ENCODE measurements around the gene SH3PXD2A.

The SH3PXD2A gene

DNA sequence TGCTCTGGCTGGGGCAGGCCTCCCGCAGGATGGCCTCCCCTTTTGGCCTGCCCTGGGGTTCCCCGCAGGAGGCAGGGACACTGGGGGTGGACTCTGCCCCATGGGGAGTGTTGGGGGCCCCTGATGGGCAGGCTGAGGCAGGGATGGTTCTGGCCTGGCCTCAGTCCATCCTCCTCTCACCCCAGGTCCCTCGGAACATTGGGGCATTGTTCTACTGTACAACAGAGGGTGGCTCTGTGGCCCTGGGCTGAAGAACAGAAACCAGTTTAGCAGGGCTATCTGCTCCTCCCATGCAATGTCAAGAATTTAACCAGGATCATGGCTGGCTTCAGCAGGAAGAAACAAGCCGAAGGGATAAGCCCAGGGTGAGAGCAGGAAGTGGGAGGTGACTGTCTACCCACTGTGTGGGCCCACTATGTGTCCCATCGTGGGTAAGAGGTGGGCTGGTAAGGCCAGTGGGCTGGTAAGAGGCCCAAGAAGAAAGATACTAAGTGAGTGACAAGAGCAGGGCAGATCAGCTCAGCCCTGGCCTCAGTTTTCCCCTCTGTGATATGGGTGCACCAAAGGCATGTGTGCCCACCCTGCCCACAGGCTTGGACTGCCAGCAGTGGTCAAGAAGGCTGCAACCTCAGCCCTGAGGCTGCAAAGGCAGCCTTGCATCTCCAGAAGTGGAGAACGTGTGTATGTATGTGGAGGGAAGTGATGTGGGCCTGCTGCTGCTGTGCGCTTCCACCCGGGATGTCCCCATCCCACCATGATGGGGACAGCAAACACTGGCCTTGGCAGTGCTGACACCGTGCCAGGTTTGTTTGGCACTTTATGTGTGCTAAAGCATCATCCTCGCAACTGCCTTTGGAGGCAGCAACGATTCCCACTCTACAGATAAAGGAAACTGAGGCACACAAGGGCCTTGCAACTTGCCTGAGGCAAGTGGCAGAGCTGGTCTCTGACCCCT, 138.9 kb downstream of the SH3PXD2A start:
- Histone ChIP-seq H3K4me1 (ENCODE audit: control insufficient read depth in 2 of 2, insufficient read depth in 2 of 2, low read length in 2 of 2) (peaks cover 0 to 14% of the 10 kb centered on the region in 2 donors), H3K9ac (ENCODE audit: low read depth in 1 of 2, low read length in 2 of 2) (no peak overlapping the region)

DNA sequence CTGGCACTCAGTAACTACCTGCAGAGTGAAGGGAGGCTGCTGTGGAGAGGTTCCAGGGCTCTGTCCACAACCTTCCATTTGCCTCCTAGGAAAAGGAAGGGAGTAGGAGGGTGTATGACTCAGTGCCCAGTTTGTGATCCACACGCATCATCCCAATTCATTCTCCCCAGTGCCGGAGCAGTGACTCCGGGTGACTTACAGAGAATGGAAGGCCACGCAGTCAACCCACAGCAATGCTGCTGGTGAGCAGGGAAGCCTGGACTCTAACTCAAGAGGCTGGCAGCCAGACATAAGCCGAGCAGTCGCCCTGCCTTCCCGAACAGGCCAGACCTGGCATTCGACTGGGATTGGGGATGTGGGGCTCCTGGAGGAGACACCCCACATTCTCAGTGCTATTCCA, 139.9 kb downstream of the SH3PXD2A start:
- H3K9me3 ChIP-seq (ENCODE audit: control insufficient read depth in 2 of 2, low read length in 2 of 2): no peaks in the 10 kb centered on the region
- H3K4me1 ChIP-seq (ENCODE audit: control insufficient read depth in 2 of 2, insufficient read depth in 2 of 2, low read length in 2 of 2): peaks cover 0 to 14% of the 10 kb centered on the region in 2 donors
- no peak overlapping the region for H3K9ac ChIP-seq (ENCODE audit: low read depth in 1 of 2, low read length in 2 of 2)
- peaks cover under 1 to 7% of the 10 kb centered on the region in 2 donors for H3K36me3 ChIP-seq (ENCODE audit: control insufficient read depth in 2 of 2, insufficient read depth in 2 of 2, low read length in 2 of 2)
- H3K4me3 ChIP-seq (ENCODE audit: low read length in 2 of 2): no peak overlapping the region
- H3K27ac ChIP-seq (ENCODE audit: low read depth in 2 of 2, low read length in 2 of 2): no peak overlapping the region
- no peaks in the 10 kb centered on the region for H3K27me3 ChIP-seq (ENCODE audit: control insufficient read depth in 2 of 2, insufficient read depth in 2 of 2, low read length in 2 of 2)

More for the DNA sequence above, 138.9 kb downstream of the SH3PXD2A start:
- no peak overlapping the region for H3K4me3 ChIP-seq (ENCODE audit: low read length in 2 of 2)
- H3K9me3 ChIP-seq (ENCODE audit: control insufficient read depth in 2 of 2, low read length in 2 of 2): no peaks in the 10 kb centered on the region
- H3K36me3 ChIP-seq (ENCODE audit: control insufficient read depth in 2 of 2, insufficient read depth in 2 of 2, low read length in 2 of 2): peaks cover 7 to 17% of the 10 kb centered on the region in 2 donors
- no peaks in the 10 kb centered on the region for H3K27me3 ChIP-seq (ENCODE audit: control insufficient read depth in 2 of 2, insufficient read depth in 2 of 2, low read length in 2 of 2)
- peak overlapping the region; percentile 23 to 52 for H3K27ac ChIP-seq (ENCODE audit: low read depth in 2 of 2, low read length in 2 of 2)

DNA sequence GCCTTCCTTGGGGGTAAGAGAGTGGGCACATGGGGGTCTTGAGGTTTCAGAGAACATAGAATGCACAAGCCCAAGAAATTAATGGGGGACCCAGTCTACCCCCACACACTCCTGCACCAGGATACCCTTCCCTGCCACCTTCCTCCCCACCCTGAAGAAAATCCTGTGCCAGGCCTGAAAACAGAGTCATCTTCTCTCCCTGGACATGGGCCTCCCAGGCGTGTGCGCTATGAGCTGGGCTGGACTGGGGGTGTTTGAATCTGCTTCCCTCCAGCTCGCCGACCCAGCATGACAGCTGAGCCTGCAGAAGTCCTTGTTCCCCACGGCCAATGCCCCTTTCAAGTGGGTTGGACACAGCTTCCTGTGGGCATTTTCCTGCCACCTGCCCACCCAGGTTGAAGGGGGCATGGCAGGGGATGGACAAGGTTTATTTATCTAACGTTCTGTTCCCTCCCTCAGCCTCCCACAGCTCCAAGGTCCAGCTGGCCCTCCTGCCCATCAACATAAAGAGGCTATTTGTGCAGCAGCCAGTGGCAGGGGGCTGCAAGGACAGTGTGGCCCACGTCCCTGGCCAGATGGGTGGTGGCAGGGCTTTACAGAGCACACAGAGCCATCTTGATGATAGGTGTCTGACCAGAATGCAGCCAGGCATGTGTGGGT, 141.0 kb downstream of the SH3PXD2A start:
- Histone ChIP-seq H3K9ac (ENCODE audit: low read depth in 1 of 2, low read length in 2 of 2) (no peak overlapping the region), H3K9me3 (ENCODE audit: control insufficient read depth in 2 of 2, low read length in 2 of 2) (no peaks in the 10 kb centered on the region), H3K27me3 (ENCODE audit: control insufficient read depth in 2 of 2, insufficient read depth in 2 of 2, low read length in 2 of 2) (no peaks in the 10 kb centered on the region), H3K27ac (ENCODE audit: low read depth in 2 of 2, low read length in 2 of 2) (no peak overlapping the region), H3K36me3 (ENCODE audit: control insufficient read depth in 2 of 2, insufficient read depth in 2 of 2, low read length in 2 of 2) (peaks cover 0 to 3% of the 10 kb centered on the region in 2 donors), H3K4me3 (ENCODE audit: low read length in 2 of 2) (no peak overlapping the region), H3K4me1 (ENCODE audit: control insufficient read depth in 2 of 2, insufficient read depth in 2 of 2, low read length in 2 of 2) (peaks cover 0 to 14% of the 10 kb centered on the region in 2 donors)

DNA sequence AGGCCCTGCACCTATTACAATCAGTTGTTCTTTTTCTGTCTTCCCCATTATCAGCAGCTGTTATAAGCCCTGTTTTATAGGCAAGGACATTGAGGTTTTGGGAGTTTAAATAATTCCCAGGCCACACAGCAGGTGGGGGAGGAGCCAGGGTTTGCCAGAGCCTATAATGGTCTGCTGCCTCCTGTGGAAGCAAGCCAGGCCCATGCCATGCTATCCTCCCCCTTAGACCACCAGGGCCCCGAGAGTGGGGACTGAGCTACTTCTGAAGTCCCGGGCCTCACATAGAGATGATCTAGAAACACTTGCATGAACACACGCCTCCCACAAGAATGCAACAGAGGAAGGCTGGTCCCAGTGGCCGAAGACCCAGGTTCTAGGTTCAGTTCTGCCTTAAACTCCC, 141.7 kb downstream of the SH3PXD2A start:
- H3K27ac ChIP-seq (ENCODE audit: low read depth in 2 of 2, low read length in 2 of 2): no peak overlapping the region
- H3K9ac ChIP-seq (ENCODE audit: low read depth in 1 of 2, low read length in 2 of 2): no peak overlapping the region
- no peak overlapping the region for H3K4me3 ChIP-seq (ENCODE audit: low read length in 2 of 2)
- no peaks in the 10 kb centered on the region for H3K27me3 ChIP-seq (ENCODE audit: control insufficient read depth in 2 of 2, insufficient read depth in 2 of 2, low read length in 2 of 2)
- peaks cover 0 to 3% of the 10 kb centered on the region in 2 donors for H3K36me3 ChIP-seq (ENCODE audit: control insufficient read depth in 2 of 2, insufficient read depth in 2 of 2, low read length in 2 of 2)
- H3K4me1 ChIP-seq (ENCODE audit: control insufficient read depth in 2 of 2, insufficient read depth in 2 of 2, low read length in 2 of 2): peaks cover 0 to 14% of the 10 kb centered on the region in 2 donors
- H3K9me3 ChIP-seq (ENCODE audit: control insufficient read depth in 2 of 2, low read length in 2 of 2): no peaks in the 10 kb centered on the region

DNA sequence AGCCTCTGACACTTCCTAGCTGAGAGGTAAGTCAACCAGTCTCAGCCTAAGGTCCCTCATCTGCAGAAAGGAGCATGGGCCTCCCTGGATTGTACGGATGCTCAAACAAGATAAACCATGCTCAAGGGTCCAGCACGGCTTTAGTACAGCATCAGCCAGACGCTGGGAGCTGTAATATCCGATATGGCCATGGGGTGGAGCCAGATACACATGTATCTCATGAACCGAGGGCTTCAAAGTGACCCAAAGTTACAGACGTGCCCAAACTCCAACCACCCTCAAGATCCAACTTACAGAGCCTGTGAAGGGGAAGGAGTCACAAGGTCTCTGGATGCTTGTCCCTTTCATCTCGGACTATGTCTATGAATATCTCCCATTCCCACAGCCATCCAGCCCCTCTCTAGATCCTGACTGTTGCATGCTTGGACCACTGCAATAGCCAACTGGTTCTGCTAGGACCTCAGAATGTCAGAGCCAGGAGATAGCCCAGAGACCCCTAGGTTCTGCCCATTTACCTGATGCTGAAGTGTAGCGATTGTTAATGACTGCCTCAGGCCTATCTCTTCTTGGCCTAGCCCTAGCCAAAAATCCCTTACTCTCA, 142.4 kb downstream of the SH3PXD2A start:
- no peaks in the 10 kb centered on the region for H3K27me3 ChIP-seq (ENCODE audit: control insufficient read depth in 2 of 2, insufficient read depth in 2 of 2, low read length in 2 of 2)
- H3K9me3 ChIP-seq (ENCODE audit: control insufficient read depth in 2 of 2, low read length in 2 of 2): no peaks in the 10 kb centered on the region
- H3K27ac ChIP-seq (ENCODE audit: low read depth in 2 of 2, low read length in 2 of 2): no peak overlapping the region
- H3K36me3 ChIP-seq (ENCODE audit: control insufficient read depth in 2 of 2, insufficient read depth in 2 of 2, low read length in 2 of 2): peaks cover 3% of the 10 kb centered on the region in 2 donors
- H3K9ac ChIP-seq (ENCODE audit: low read depth in 1 of 2, low read length in 2 of 2): no peak overlapping the region
- no peak overlapping the region for H3K4me3 ChIP-seq (ENCODE audit: low read length in 2 of 2)
- H3K4me1 ChIP-seq (ENCODE audit: control insufficient read depth in 2 of 2, insufficient read depth in 2 of 2, low read length in 2 of 2): peaks cover 0 to 14% of the 10 kb centered on the region in 2 donors

DNA sequence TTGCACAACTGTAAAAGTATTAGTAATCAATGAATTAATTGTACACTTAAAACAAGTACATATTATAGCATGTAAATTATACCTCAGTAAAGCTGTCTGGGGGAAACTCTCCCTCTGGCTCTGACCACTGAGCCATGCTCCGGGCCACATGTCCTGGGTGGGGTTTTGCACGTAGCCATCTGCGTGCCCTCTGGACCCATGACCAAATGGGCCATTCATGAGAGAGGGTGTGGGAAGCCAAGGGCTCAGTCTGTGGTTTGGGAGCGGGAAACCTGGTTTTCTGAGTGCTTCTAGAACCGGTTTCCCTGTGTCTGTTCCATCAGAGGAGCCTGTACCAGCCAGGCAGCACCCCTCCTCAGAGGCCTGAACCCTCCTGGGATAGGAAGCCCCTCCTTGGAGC, 143.2 kb downstream of the SH3PXD2A start:
- Histone ChIP-seq H3K36me3 (ENCODE audit: control insufficient read depth in 2 of 2, insufficient read depth in 2 of 2, low read length in 2 of 2) (peaks cover 3% of the 10 kb centered on the region in 2 donors), H3K27ac (ENCODE audit: low read depth in 2 of 2, low read length in 2 of 2) (no peak overlapping the region), H3K4me1 (ENCODE audit: control insufficient read depth in 2 of 2, insufficient read depth in 2 of 2, low read length in 2 of 2) (peaks cover 0 to 14% of the 10 kb centered on the region in 2 donors), H3K9me3 (ENCODE audit: control insufficient read depth in 2 of 2, low read length in 2 of 2) (no peaks in the 10 kb centered on the region), H3K9ac (ENCODE audit: low read depth in 1 of 2, low read length in 2 of 2) (no peak overlapping the region), H3K27me3 (ENCODE audit: control insufficient read depth in 2 of 2, insufficient read depth in 2 of 2, low read length in 2 of 2) (no peaks in the 10 kb centered on the region), H3K4me3 (ENCODE audit: low read length in 2 of 2) (no peak overlapping the region)

DNA sequence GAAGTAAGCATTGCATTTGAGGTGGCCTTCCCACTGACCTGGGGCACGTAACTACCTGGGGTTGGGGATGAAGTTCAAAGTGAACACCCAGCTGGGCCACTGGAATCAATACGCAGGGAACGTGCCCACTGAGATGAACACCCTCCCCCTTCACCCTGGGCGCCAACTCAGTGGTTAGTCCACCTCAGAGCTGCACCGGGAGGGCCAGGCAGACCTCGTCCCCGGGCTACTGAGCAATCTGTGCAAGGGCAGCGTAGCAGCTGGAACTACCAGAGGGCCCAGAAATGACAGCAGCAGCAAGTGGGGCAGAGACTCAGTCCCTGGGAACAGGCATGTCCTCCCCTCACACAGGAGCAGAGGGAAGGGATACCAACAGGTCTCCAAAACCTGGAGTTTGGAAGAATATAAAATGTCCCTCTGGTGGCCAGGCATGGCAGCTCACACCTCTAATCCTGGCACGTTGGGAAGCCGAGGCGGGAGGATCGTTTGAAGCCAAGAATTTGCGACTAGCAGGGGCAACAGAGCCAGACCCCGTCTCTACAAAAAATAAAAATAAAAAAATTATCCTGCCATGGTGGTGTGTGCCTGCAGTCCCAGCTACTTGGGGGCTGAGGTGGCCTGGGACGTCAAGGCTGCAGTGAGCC, 143.9 kb downstream of the SH3PXD2A start:
- peaks cover 0 to 4% of the 10 kb centered on the region in 2 donors for H3K36me3 ChIP-seq (ENCODE audit: control insufficient read depth in 2 of 2, insufficient read depth in 2 of 2, low read length in 2 of 2)
- peaks cover 0 to 9% of the 10 kb centered on the region in 2 donors for H3K4me1 ChIP-seq (ENCODE audit: control insufficient read depth in 2 of 2, insufficient read depth in 2 of 2, low read length in 2 of 2)
- H3K4me3 ChIP-seq (ENCODE audit: low read length in 2 of 2): no peak overlapping the region
- no peak overlapping the region for H3K9ac ChIP-seq (ENCODE audit: low read depth in 1 of 2, low read length in 2 of 2)
- no peak overlapping the region for H3K27ac ChIP-seq (ENCODE audit: low read depth in 2 of 2, low read length in 2 of 2)
- H3K9me3 ChIP-seq (ENCODE audit: control insufficient read depth in 2 of 2, low read length in 2 of 2): no peaks in the 10 kb centered on the region
- H3K27me3 ChIP-seq (ENCODE audit: control insufficient read depth in 2 of 2, insufficient read depth in 2 of 2, low read length in 2 of 2): no peaks in the 10 kb centered on the region

DNA sequence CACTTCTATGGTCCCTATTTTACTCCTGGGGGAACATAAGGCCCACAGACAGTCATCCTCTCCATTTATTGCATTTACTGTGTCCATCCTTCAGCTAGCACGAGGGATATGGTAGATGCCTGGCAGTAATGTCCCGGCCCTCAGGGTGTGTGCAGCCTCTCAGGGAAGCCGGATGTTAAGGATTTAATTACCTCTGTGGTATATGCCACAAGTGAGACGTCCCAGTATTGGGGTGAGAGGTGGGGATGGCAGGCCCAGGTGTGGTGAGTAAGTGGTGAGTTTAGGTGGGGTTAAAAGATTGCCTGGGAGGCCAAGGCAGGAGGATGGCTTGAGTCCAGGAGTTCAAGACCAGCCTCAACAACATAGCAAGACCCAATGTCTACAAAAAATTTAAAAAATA, 144.9 kb downstream of the SH3PXD2A start:
- Histone ChIP-seq H3K4me1 (ENCODE audit: control insufficient read depth in 2 of 2, insufficient read depth in 2 of 2, low read length in 2 of 2) (peaks cover 0 to 6% of the 10 kb centered on the region in 2 donors), H3K27me3 (ENCODE audit: control insufficient read depth in 2 of 2, insufficient read depth in 2 of 2, low read length in 2 of 2) (no peaks in the 10 kb centered on the region), H3K9ac (ENCODE audit: low read depth in 1 of 2, low read length in 2 of 2) (no peak overlapping the region), H3K36me3 (ENCODE audit: control insufficient read depth in 2 of 2, insufficient read depth in 2 of 2, low read length in 2 of 2) (peaks cover 0 to 10% of the 10 kb centered on the region in 2 donors), H3K4me3 (ENCODE audit: low read length in 2 of 2) (no peak overlapping the region), H3K27ac (ENCODE audit: low read depth in 2 of 2, low read length in 2 of 2) (no peak overlapping the region), H3K9me3 (ENCODE audit: control insufficient read depth in 2 of 2, low read length in 2 of 2) (no peaks in the 10 kb centered on the region)

DNA sequence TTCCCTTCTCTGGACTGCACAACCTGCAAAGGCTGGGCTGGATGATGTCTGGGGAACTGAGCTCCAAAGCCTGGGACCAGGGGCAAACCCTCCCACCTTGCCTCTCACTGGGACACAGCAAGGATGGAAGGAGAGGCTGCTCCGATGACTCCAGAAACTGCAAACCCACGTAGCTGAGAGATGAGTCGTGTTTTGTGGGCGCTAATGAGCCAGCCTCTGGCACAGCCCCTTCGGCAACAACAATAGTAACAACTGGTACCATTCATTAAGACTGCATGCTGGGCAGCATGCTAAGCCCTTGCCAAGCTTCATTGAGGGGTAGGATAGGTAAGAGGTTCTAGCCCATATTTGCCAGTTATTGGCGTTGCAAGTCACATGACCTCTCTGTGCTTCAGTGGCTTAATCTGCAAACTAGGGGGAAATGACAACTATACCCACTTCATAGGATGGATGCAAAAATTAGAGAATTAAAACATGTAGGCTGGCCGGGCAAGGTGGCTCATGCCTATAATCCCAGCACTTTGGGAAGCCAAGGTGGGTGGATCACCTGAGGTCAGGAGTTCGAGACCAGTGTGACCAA, 145.9 kb downstream of the SH3PXD2A start:
- Histone ChIP-seq H3K9ac (ENCODE audit: low read depth in 1 of 2, low read length in 2 of 2) (no peak overlapping the region), H3K9me3 (ENCODE audit: control insufficient read depth in 2 of 2, low read length in 2 of 2) (no peaks in the 10 kb centered on the region), H3K36me3 (ENCODE audit: control insufficient read depth in 2 of 2, insufficient read depth in 2 of 2, low read length in 2 of 2) (peaks cover 0 to 10% of the 10 kb centered on the region in 2 donors), H3K4me3 (ENCODE audit: low read length in 2 of 2) (no peak overlapping the region), H3K4me1 (ENCODE audit: control insufficient read depth in 2 of 2, insufficient read depth in 2 of 2, low read length in 2 of 2) (peaks cover 0 to 6% of the 10 kb centered on the region in 2 donors), H3K27ac (ENCODE audit: low read depth in 2 of 2, low read length in 2 of 2) (no peak overlapping the region), H3K27me3 (ENCODE audit: control insufficient read depth in 2 of 2, insufficient read depth in 2 of 2, low read length in 2 of 2) (no peaks in the 10 kb centered on the region)

All from mucosa of rectum (tissue), 2 donors.